GM21390 (cell line): ENCODE results near the gene NFYA.
"Not testable (repeated sequence)": the region's sequence is repeated elsewhere in the genome, so short reads cannot be mapped to it uniquely, and the experiment has no call there.

Experiments used
- ATAC-seq: cut with Tn5 transposase; IDR thresholded peaks from one replicate; pipeline ENCODE4 v1.9.1; 2021; ENCODE audit not compliant: unreplicated experiment

NFYA gene

GRCh38 chr6:41111017-41111416 lies 38.2 kb downstream of the NFYA start:
- no peak for ATAC-seq

GRCh38 chr6:41115027-41115426 lies 42.3 kb downstream of the NFYA start:
- ATAC-seq: not testable (repeated sequence)

- no peak for ATAC-seq
Observed at GRCh38 chr6:41119508-41119907, 46.7 kb downstream of the NFYA start.

- no peak for ATAC-seq
Observed at GRCh38 chr6:41120058-41120457, 47.3 kb downstream of the NFYA start.

- ATAC-seq: no peak
Observed at GRCh38 chr6:41122373-41122772, 49.6 kb downstream of the NFYA start.

- no peak for ATAC-seq
Observed at GRCh38 chr6:41122918-41123317, 50.1 kb downstream of the NFYA start.

- ATAC-seq: no peak
Observed at GRCh38 chr6:41125282-41125681, 52.5 kb downstream of the NFYA start.

GRCh38 chr6:41132254-41132653 lies 59.5 kb downstream of the NFYA start:
- ATAC-seq: no peak

GRCh38 chr6:41135062-41135832 lies 62.5 kb downstream of the NFYA start:
- no peak for ATAC-seq

- no peak for ATAC-seq
Observed at GRCh38 chr6:41136911-41137310, 64.1 kb downstream of the NFYA start.

- ATAC-seq: no peak
Observed at GRCh38 chr6:41147917-41148316, 75.1 kb downstream of the NFYA start.
